NCI-H146 treated with DMSO at 0.1 percent for 48 hours (cell line): ENCODE results near the gene NAIF1.
A peak's percentile ranks its signal among the peaks of the same experiment; 100 is the strongest.
"Not testable (repeated sequence)": the region's sequence is repeated elsewhere in the genome, so short reads cannot be mapped to it uniquely, and the experiment has no call there.

Experiments used
- DNase-seq: peaks from one replicate; lab custom pipeline; 2025; ENCODE audit not compliant: unreplicated experiment; lab: John Stamatoyannopoulos, UW

NAIF1 gene

GRCh38 chr9:128066713-128067644, at the start of gene NAIF1:
TSS of gene NAIF1 (minus strand) at chr9:128067320. CDS start at chr9:128067101, 219 bp downstream.
- peak; percentile 95 for DNase-seq

- no peak for DNase-seq
Measured at GRCh38 chr9:128116104-128117083, 49.3 kb upstream of the NAIF1 start.

GRCh38 chr9:128115187-128116103, 48.3 kb upstream of the NAIF1 start:
- no peak for DNase-seq

GRCh38 chr9:128114326-128115186, 47.4 kb upstream of the NAIF1 start:
- no peak for DNase-seq

GRCh38 chr9:128113526-128114325, 46.6 kb upstream of the NAIF1 start:
- no peak for DNase-seq

- not testable (repeated sequence) for DNase-seq
Measured at GRCh38 chr9:128111726-128112125, 44.6 kb upstream of the NAIF1 start.

- DNase-seq: no peak
Measured at GRCh38 chr9:128109050-128109709, 42.1 kb upstream of the NAIF1 start.

GRCh38 chr9:128108269-128109049, 41.3 kb upstream of the NAIF1 start:
- DNase-seq: no peak

- no peak for DNase-seq
Measured at GRCh38 chr9:128107468-128108268, 40.5 kb upstream of the NAIF1 start.

GRCh38 chr9:128106940-128107467, 39.9 kb upstream of the NAIF1 start:
- DNase-seq: no peak

- DNase-seq: no peak
Measured at GRCh38 chr9:128106181-128106939, 39.2 kb upstream of the NAIF1 start.

GRCh38 chr9:128105538-128106175, 38.5 kb upstream of the NAIF1 start:
- DNase-seq: no peak

- DNase-seq: peak; percentile 51
Measured at GRCh38 chr9:128104171-128104618, 37.1 kb upstream of the NAIF1 start.

GRCh38 chr9:128103589-128103962, 36.5 kb upstream of the NAIF1 start:
- peak; percentile 19 for DNase-seq
